HTERT RPE-1 (cell line): Measurements from ENCODE around the gene PDCD5.
"Not testable (repeated sequence)": the region's sequence is repeated elsewhere in the genome, so short reads cannot be mapped to it uniquely, and the experiment has no call there.

ENCODE experiments used
- in situ Hi-C: fragments of 300-500 bp; cut with MboI; formaldehyde crosslinking; loops from 4 replicates; pipeline ENCODE4 v1.14.3; 2020; ENCODE audit warnings: low sequenced_read_pairs

Gene PDCD5, protein sequence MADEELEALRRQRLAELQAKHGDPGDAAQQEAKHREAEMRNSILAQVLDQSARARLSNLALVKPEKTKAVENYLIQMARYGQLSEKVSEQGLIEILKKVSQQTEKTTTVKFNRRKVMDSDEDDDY

DNA sequence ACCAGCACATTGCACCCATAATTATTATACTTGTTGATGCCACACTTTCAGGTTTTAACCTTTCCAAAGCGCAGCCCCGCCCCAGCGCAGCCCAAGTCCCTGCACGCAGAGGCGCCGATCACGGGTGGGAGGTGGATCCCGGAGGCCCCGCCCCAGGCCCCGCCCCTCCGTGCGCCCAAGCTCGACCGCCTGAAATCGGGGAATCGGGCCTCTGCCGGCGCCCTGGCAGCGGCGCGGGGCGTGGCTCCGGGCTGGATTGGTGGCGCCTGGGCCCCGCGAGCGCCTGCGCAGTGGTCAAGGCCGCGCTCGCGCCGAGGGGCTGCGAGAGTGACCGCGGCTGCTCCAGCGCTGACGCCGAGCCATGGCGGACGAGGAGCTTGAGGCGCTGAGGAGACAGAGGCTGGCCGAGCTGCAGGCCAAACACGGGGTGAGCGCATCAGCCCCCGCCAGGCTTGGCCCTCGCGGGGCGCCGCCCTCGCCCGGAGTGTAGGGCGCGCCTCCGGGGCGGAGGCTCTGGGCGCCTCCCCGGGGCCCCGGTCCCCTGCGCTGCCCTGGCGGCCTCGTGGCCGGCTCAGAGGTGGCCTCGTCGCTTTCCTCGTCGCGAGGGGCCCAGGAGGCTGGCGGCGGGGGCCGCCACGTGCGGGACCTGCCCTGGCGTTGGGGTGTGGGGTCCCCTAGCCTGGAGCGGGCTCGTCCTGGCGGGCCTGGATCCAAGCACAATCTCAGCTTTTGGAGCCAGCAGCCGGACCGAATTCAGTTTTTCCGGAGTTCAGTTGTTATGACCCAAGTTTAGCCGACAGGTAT is at the start of gene PDCD5:
TSS of gene PDCD5 (plus strand) at position 290 of the 804 bp plus-strand sequence. CDS start at position 362, 72 bp downstream.
- in situ Hi-C loops, result no loop called here

DNA sequence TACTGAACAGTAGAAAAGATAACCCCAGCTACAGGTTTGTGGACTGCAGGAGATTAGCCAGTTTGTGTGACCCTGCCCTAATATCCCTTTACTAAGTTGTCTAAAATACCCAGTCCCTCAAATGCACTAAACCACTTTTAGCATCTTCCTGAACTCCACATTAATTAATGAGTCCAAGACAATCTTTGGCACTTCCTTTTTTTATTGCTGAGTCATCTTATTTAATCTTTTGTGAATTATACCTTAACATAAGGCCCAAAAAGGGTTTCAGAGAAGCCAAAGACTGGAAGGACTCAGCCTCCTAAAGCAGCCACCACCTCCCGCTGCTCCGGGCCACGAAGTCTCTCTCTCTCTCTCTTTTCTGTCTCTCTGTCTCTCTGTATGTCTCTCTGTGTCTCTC is 48.8 kb upstream of the PDCD5 start:
- in situ Hi-C loops, result no loop called here

DNA sequence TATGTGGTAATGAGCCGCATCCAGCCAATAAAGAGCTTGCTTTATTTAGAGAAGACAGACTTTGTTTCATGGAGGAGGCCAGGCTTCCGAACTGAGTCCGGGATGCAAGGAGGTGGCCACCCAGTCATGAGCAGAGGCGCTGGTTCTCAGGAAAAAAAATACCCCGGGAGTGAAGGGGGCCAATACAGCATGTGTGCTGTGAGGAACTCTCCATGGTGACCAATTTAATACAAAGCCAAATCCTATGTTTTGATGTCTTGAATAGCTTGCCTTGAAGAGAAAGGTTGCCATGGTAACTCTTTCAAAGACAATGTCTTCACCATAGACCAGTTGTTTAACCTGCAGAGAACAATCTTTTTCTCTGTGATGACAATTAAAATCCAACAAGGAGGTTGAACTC is 43.4 kb upstream of the PDCD5 start:
- in situ Hi-C loops, result no loop called here

DNA sequence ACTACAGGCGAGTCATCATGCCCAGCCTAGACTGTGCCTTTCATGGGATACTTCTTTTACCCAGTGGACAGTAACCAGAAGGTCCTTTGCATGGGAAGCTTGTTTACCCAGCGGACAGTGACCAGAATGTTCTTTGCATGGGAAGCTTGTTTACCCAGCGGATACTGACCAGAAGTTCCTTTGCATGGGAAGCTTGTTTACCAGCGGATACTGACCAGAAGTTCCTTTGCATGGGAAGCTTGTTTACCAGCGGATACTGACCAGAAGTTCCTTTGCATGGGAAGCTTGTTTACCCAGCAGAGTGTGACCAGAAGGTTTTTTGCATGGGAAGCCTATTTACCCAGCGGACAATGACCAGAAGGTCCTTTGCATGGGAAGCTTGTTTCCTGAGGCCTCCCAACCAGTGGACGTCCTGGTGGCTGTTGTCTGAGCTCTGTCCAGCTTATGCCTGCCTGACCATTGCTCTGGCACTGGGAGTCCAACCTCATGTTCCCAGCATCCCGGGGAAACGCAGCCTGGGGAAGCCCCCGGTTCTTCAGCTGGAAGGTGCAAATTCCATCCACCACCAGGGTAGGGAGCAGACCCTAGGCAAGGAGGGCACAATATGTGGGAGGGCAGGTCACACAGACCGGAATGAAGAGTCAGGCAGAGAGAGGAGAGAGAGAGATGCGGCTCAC is 41.6 kb upstream of the PDCD5 start:
- in situ Hi-C loops, result no loop called here

DNA sequence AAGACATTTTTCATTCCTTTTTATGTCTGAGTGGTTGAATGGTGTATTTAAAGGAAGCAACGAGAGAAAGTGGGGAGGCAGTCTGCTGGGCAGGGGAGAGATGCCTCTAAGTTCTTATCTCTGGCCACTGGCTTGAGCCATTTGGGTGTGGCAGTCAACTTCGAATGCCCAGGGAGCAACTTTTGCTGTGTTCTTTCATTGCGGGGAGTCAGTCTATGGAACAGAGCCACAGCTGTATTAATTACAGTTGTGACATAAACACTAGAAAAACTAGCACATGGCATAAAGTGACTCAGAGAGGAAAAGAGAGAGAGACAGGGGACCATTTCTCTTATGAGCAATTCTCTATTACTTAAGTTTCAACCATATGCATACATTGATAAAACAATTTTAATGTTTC is 40.4 kb upstream of the PDCD5 start:
- in situ Hi-C loops, result no loop called here

DNA sequence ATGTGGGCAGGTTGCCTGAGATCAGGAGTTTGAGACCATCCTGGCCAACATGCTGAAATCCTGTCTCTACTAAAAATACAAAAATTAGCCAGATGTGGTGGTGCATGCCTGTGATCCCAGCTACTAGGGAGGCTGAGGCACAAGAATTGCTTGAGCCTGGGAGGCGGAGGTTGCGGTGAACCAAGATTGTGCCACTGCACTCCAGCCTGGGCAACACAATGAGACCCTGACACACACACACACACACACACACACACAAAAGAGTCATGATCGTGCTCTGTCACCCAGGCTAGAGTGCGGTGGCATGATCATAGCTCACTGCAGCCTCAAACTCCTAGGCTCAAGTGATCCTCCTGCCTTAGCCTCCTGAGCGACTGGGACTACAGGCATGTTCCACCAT is 39.6 kb upstream of the PDCD5 start:
- in situ Hi-C loops, result not testable (repeated sequence)

DNA sequence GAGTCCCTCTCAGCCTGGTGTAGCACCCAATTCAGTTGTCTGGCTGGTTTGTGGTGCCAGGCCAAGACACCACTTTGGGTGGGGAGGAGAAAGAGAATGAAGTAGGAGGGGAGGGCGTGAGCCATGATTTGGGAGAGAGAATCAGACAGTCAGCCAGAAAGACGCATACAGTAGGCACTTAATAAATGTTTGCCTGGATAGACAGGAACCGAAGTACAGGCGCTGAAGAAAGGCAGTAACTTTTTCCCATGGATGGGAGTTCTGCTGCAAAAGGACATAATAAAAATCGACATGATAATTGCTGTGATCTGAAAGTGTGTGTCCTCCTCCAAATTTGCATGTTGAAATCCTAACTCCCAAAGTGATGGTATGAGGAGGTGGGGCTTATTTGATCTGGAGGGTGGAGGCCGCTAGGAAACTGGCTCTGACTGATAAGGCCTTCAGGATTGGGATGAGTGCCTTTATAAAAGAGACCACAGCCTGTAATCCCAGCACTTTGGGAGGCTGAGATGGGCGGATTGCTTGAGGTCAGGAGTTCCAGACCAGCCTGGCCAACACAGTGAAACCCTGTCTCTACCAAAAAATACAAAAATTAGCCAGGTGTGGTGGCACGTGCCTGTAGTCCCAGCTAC is 38.4 kb upstream of the PDCD5 start:
- in situ Hi-C loops, result no loop called here

DNA sequence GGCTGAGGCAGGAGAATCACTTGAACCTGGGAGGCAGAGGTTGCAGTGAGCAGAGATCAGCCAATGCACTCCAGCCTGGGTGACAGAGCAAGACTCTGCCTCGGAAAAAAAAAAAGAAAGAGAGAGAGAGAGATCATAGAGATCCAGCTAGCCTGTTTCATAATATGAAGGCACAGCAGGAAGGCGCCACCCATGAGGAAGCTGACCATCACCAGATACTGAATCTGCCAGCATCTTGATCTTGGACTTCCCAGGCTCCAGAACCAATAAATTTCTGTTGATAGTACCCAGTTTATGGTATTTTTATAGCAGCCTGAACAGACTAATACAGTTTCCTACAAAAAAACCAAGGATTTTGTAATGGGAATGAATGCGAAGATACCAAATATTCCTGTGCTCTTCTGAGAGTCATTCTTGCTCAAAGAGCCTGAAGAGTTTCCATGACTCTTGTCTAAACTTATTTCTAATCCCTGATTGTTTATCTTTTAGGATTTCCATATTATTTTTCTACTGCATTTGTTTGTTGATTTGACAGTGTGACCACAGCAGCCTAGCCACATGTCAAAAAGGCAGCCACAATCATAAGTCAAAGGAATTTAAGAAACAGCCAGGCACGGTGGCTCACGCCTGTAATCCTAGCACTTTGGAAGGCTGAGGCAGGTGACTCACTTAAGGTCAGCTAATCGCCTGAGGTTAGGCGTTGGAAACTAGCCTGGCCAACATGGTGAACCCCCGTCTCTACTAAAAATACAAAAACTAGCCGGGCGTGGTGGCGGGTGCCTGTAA is 37.7 kb upstream of the PDCD5 start:
- in situ Hi-C loops, result no loop called here

DNA sequence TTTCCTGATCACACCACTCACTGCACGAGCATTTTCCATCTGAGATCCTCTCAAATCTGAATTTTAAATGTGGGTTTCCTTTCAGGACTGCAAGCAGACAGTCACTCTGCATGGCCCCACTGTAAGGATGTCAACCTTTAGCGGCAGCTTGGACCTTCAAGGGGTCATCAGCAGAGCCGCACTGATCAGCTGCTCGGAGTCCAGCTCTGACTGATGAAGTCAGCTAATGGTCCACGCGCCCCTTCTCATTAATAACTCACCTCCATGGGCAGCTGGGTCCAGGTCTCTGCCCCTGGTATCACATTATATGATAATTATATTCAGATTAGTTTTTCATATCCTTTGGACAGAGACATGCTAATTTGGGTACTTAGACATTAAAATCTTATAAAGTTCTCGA is 36.1 kb upstream of the PDCD5 start:
- in situ Hi-C loops, result no loop called here

DNA sequence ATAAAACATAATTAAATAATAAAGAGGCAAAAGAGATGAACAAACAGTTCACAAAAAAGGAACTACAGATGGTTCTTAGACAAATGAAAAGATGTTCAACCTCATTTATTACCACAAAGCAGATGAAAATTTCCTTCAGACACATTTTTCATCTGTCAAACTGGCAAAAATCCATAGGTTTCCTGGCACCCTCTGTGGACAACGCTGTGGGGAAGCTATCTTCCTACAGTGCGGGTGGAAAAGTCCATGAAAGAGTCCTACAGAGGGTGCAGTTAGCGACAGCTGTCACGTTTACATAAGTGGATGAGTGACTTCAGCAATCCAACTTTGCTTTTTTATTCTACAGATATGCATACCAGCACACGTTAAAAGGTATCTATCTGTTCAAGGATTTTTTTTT is 30.3 kb upstream of the PDCD5 start:
- in situ Hi-C loops, result no loop called here

DNA sequence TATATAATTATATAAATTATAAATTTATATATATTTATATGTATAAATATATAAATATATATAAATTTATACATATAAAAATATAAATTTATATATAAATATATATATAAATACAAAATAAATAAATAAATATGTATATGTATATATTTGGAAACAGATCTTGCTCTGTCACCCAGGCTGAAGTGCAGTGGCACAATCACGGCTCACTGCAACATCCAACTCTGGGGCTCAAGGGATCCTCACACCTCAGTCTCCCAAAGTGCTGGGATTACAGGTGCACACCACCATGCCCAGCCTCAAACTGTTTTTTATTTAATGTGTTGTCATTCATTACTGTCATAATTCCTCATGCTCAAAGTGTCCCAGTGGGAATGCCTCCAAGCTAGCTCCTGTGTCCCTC is 25.2 kb upstream of the PDCD5 start:
- in situ Hi-C loops, result no loop called here

DNA sequence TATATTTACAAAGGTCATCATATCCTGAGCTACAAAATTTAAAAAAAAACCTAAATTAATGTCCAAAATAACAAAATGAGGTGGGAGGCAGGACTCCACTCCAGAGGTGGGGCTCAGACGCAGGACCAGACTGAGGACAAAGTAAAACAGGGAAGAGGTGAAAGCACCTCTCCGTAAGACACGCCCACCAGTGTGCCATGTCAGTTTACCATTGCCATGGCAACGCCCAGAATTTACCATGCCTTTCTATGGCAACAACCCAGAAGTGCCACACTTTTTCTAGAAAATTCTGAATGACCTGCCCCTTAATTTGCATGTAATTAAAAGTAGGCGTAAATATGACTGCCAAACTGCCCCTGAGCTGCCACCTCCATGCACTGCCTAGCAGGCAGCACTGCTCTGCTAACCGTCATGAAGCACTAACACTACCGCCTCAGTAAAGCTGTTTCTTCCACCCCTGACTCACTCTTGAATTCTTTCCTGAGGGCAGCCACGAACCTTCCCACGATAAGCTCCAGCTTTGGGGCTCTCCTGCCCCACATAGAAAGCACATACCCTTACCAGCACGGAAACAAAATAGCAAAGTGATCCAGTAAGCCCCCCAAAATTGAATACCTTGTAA is 22.3 kb upstream of the PDCD5 start:
- in situ Hi-C loops, result no loop called here

DNA sequence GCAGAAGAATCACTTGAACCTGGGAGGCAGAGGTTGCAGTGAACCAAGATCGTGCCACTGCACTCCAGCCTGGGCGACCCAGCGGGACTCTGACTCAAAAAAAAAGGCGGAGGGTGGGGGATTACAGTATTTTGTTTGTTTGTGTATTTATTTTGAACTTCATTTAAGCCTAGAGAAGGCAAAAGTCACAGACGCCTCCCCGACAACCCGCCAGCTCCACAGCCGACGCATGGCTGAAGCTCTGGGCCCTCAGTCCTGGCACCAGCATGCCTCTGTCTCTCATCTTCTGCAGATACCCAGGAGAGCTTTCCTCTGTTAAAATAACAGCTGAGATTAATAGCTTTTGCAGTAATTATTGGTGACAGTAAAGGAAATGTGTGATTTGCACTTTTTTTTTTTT is 17.2 kb upstream of the PDCD5 start:
- in situ Hi-C loops, result no loop called here

DNA sequence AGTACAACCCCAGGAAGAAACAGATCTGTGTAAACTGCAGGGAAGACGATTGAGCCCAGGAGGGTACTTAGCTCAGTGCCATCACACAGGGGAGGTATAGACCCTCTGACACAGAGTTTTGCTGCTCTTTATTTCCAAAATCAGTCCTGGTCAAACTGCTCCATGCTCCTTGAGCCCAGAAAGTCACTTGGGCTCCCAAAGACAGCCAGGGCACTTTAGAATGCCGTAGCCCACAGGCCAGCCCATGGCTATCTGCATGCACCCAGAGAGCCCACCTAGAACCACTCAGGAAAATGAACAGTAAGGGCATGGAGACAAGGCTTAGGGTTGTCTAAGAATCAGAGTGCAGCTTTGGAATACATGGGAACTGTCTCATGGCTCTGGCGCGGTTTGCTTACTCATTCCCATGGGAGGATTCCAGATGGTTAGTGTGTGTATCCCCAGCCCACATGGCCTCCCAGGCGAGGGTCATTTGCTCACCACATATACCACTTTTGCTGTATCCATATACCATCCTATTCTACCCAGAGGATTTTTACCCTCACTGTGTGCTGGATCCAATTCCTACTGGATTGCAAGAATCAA is 14.7 kb upstream of the PDCD5 start:
- in situ Hi-C loops, result no loop called here

DNA sequence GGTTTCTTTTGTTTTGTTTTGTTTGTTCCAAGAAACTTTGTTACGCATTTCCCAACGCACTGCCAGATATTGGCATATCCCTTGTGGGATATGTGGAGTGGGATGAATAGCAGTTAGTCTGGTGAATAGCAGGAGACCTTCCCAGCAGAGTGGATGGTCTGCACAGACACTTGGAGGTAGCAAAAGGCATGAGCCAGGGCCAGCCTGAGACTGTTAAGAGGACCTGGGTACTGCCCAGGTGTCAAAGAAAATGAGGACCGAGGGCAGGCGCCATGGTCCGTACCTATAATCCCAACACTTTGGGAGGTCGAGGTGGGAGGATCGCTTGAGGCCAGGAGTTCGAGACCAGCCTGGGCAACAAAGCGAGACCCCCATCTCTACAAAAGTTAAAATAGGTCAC is 13.5 kb upstream of the PDCD5 start:
- in situ Hi-C loops, result no loop called here

DNA sequence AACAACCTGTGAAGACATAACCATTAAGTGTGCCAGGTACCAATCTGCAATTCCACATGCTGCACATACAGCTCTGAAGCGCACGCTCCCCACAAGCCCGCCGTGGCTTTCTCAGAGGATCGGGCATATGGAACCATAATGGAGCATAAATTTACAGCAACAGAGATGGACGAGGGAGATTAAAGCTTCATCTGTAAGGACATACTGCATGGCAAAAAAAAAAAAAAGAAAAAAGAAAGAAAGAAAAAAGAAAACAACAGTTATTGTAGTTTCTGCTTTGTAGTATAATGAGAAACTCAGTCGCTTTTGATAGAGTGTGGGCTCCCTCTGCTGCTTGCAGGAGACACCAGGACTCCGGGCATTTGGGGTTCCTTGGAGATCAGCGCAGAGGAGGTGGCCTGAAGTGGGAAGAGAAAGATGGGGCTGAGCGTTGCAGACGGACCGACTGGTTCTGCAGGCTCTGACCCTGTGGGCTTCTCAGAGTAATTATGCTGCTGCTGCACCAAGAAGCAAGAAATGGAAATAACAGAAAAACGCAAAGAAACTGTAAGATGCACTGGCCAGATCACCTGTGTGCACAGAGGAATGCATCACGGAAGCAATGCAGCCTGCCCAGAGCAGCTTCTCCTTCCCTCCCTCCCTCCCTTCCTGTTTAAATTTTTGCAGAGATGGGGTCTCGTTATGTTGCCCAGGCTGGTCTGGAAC is 10.8 kb upstream of the PDCD5 start:
- in situ Hi-C loops, result no loop called here

DNA sequence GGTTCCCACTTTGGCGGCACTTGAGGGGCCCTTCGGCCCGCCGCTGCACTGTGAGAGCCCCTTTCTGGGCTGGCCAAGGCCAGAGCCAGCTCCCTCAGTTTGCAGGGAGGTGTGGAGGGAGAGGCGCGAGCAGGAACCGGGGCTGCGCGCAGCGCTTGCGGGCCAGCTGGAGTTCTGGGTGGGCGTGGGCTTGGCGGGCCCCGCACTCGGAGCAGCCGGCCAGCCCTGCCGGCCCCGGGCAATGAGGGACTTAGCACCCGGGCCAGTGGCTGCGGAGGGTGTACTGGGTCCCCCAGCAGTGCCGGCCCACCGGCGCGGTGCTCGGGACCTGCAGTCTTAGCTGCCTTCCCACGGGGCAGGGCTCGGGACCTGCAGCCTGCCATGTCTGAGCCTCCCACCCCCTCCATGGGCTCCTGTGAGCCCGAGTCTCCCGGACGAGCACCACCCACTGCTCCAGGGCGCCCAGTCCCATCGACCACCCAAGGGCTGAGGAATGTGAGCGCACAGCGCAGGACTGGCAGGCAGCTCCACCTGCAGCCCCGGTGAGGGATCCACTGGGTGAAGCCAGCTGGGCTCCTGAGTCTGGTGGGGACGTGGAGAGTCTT is 9.4 kb upstream of the PDCD5 start:
- in situ Hi-C loops, result not testable (repeated sequence)

DNA sequence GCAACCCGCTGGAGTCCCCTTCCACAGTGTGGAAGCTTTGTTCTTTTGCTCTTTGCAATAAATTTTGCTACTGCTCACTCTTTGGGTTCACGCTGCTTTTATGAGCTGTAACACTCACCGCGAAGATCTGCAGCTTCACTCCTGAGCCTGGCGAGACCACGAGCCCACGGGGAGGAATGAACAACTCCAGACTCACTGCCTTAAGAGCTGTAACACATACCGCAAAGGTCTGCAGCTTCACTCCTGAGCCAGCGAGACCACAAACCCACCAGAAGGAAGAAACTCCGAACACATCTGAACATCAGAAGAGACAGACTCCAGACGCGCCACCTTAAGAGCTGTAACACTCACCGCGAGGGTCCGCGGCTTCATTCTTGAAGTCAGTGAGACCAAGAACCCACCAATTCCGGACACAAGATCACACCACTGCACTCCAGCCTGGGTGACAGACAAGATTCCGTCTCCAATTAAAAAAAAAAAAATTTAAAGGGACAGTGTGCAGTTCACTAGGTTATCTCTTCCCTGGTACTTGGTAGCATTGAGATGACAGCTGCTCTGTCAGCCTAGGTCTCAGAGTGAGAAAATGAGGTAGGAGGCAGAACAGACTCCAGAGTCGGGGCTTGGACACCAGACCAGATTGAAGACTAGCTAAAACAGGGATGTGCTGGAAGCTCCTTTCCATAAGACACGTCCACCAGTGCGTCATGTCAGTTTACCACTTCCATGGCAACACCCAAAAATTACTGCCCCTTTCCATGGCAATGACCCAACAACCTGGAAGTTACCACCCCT is 8.1 kb upstream of the PDCD5 start:
- in situ Hi-C loops, result not testable (repeated sequence)

DNA sequence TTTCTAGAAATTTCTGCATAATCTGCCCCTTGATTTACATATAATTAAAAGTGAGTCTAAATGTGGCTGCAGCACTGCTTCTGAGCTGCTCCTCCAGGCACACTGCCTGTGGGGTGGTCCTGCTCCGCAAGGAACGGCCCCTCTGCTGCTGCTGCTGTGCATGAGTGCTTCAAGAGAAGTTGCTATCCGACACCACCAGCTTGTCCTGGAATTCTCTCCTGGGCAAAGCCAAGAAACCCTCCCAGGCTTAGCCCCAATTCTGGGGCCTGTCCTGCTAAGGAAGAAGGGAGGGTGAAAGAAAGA is 7.5 kb upstream of the PDCD5 start:
- in situ Hi-C loops, result no loop called here
